ENCODE data around the gene DNAH8.

GRCh38 chr6:38987503-38987902, 272.4 kb downstream of the DNAH8 start:
- TF ChIP-seq CHD2 (IDR thresholded peaks at IDR 0.05; ENCODE audit: low read length, partially characterized antibody): no peak
- no peak for TF ChIP-seq CTCF (IDR thresholded peaks at IDR 0.05)
- no peak for TF ChIP-seq SIN3A (IDR thresholded peaks at IDR 0.05; ENCODE audit: borderline replicate concordance, low read depth, low read length)
- TF ChIP-seq SMC3 (IDR thresholded peaks at IDR 0.05; ENCODE audit: low read depth, low read length): no peak
- TF ChIP-seq ZBTB33 (IDR thresholded peaks at IDR 0.05; ENCODE audit: borderline replicate concordance, low read depth): no peak
- no peak for TF ChIP-seq TAF1 (IDR thresholded peaks at IDR 0.05; ENCODE audit: borderline replicate concordance, low read depth, low read length)
- TF ChIP-seq RAD21 (IDR thresholded peaks at IDR 0.05; ENCODE audit: low read length): no peak
- TF ChIP-seq POLR2AphosphoS5 (IDR thresholded peaks at IDR 0.05; ENCODE audit: low read depth, low read length): no peak
- TF ChIP-seq MXI1 (IDR thresholded peaks at IDR 0.05; ENCODE audit: low read depth, low read length): no peak
- no peak for TF ChIP-seq EZH2phosphoT487 (IDR thresholded peaks at IDR 0.05; ENCODE audit: borderline replicate concordance, low read depth)
